Keratinocyte (primary cell): ENCODE results near the gene SUOX. TPM values are rescaled to one million over a fixed set of nuclear protein-coding genes. Genes with fewer than 3 reads are reported as not detected.

Experiments
- DNase-seq: peaks from one replicate; pipeline ENCODE4 v3.0.0-alpha.2; 2011; ENCODE audit warnings: low read depth, missing footprints, low spot score
- FAIRE-seq: peaks from 2 replicates; lab custom pipeline; 2011; peaks lifted over from hg19 to GRCh38; lab: Jason Lieb, UNC
- H2AFZ ChIP-seq: 2 replicates; pipeline ENCODE4 v1.6.0; 2012; ENCODE audit warnings: low read length, control low read depth, inconsistent platforms; ENCODE audit not compliant: control insufficient read depth
- H3K27ac ChIP-seq: 2 replicates; pipeline ENCODE4 v1.5.1; 2011; ENCODE audit warnings: low read length; ENCODE audit not compliant: control insufficient read depth, insufficient read depth
- H3K27me3 ChIP-seq: 3 replicates; pipeline ENCODE4 v1.6.0; 2011; ENCODE audit warnings: low read length; ENCODE audit not compliant: control insufficient read depth, insufficient read depth; ENCODE audit errors: extremely low read depth
- H3K36me3 ChIP-seq, 2 experiments: 2 replicates in 1 of 2; 3 replicates in 1 of 2; pipeline ENCODE4 v1.5.1; 2011; ENCODE audit warnings: low read length in 2 of 2, mild to moderate bottlenecking in 1 of 2; ENCODE audit not compliant: control insufficient read depth in 2 of 2, insufficient read depth in 2 of 2; ENCODE audit errors: extremely low read depth in 1 of 2
- H3K4me1 ChIP-seq: 3 replicates; pipeline ENCODE4 v1.5.1; 2011; ENCODE audit warnings: low read length; ENCODE audit not compliant: control insufficient read depth, insufficient read depth; ENCODE audit errors: extremely low read depth
- H3K4me2 ChIP-seq: 3 replicates; pipeline ENCODE4 v1.6.0; 2011; ENCODE audit warnings: low read depth, low read length; ENCODE audit not compliant: control insufficient read depth, insufficient read depth; ENCODE audit errors: extremely low read depth
- H3K4me3 ChIP-seq, 3 experiments: fragments of 200-600 bp in 1 of 3; sonication (generic) in 1 of 3; 2 replicates in 2 of 3; 3 replicates in 1 of 3; pipeline ENCODE4 v1.5.1; 2011 to 2016; ENCODE audit warnings: low read length in 3 of 3, mild to moderate bottlenecking in 3 of 3, control low read depth in 2 of 3, inconsistent platforms in 1 of 3, low read depth in 1 of 3, mixed read lengths in 1 of 3, mixed run types in 1 of 3, moderate library complexity in 1 of 3; ENCODE audit not compliant: control insufficient read depth in 2 of 3, insufficient read depth in 2 of 3; ENCODE audit errors: extremely low read depth in 1 of 3
- H3K79me2 ChIP-seq: 2 replicates; pipeline ENCODE4 v1.6.0; 2012; ENCODE audit warnings: low read length; ENCODE audit not compliant: control insufficient read depth, insufficient read depth
- H3K9ac ChIP-seq: 3 replicates; pipeline ENCODE4 v1.6.0; 2011; ENCODE audit warnings: low read length; ENCODE audit not compliant: control insufficient read depth, insufficient read depth; ENCODE audit errors: extremely low read depth
- H3K9me1 ChIP-seq: 3 replicates; pipeline ENCODE4 v1.6.0; 2011; ENCODE audit warnings: low read length; ENCODE audit not compliant: control insufficient read depth, insufficient read depth; ENCODE audit errors: extremely low read depth
- H3K9me3 ChIP-seq: 2 replicates; pipeline ENCODE4 v1.5.1; 2012; ENCODE audit warnings: low read depth, low read length; ENCODE audit not compliant: control insufficient read depth
- H4K20me1 ChIP-seq: 3 replicates; pipeline ENCODE4 v1.6.0; 2011; ENCODE audit warnings: low read length; ENCODE audit not compliant: control insufficient read depth, insufficient read depth; ENCODE audit errors: extremely low read depth
- EZH2 ChIP-seq: IDR thresholded peaks from one replicate; pipeline ENCODE4 v1.6.1; 2012; ENCODE audit warnings: inconsistent platforms, mild to moderate bottlenecking, low read length, moderate library complexity
- dilution Hi-C: fragments of 300-500 bp; cut with MboI; formaldehyde crosslinking; loops from one replicate; pipeline ENCODE4 v1.7.0; 2020; ENCODE audit warnings: low sequenced_read_pairs; ENCODE audit not compliant: extremely low pct_ligation_motif_present
- polyA plus RNA-seq, 5 experiments: library from polyadenylated mRNA; depleted of rRNA in 3 of 5; stranded (reverse) in 3 of 5; stranded (forward) in 1 of 5; unstranded in 1 of 5; fragments of >200 nt; gene quantifications; 1 replicate in 1 of 5; 2 replicates in 3 of 5; 3 replicates in 1 of 5; pipeline versions ENCODE4 v1.2.1 to v1.2.3, GENCODE V29; 2011 to 2012; ENCODE audit warnings: missing spikeins in 2 of 5, low read depth in 1 of 5, low replicate concordance in 1 of 5
- TF ChIP-seq, protein P1 (sequence below), 3 experiments: IDR thresholded peaks in 1 of 3; conservative IDR thresholded peaks in 1 of 3; optimal IDR thresholded peaks in 1 of 3; 2 replicates in 2 of 3; 3 replicates in 1 of 3; pipeline versions ENCODE3 to v1.5.1; 2011; ENCODE audit warnings: low read length in 3 of 3, mild to moderate bottlenecking in 3 of 3, moderate library complexity in 2 of 3, control low read depth in 1 of 3, inconsistent platforms in 1 of 3; ENCODE audit not compliant: insufficient read depth in 2 of 3; ENCODE audit errors: extremely low read depth in 1 of 3

The SUOX gene
- polyA plus RNA-seq, 1 donor (not counting 4 experiments of a cell fraction or from before 2014, with no cell fraction given), result 9.0 TPM

DNA sequence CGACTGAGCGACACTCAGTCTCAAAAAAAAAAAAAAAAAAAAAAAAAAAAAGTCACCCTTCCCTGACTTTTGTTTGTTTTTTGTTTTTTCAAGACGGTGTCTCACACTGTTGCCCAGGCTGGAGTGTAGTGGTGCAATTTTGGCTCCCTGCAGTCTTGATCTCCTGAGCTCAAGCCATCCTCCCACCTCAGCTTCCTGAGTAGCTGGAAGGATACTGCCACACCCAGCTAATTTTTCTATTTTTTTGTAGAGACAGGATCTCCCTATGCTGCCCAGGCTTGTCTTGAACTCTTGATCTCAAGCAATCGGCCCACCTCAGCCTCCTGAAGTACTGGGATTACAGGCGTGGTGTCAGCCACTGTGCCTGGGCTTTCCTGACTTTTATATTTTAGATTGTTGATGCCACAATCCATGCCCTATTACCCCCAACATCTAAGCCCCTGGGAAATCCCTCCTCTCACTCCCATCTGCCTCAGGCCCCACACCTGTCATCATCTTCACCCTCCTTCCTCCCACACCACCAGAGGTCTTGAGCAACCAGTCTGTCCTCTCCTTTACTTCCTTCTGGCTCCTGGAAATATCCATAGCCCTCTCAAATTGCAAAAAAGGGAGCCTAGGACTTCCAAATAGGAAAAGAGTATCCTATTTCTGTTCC is 31.6 kb downstream of the SUOX start:
- H2AFZ ChIP-seq, result no peak overlapping the region
- no peaks in the 10 kb centered on the region for H3K9me3 ChIP-seq
- FAIRE-seq, result peak; percentile 23
- H3K27ac ChIP-seq, result peak overlapping the region; percentile 15
- H4K20me1 ChIP-seq, result no peaks in the 10 kb centered on the region
- H3K4me2 ChIP-seq, result peak overlapping the region; percentile 51
- no peaks in the 10 kb centered on the region for H3K27me3 ChIP-seq
- peaks cover 14% of the 10 kb centered on the region for H3K4me1 ChIP-seq
- DNase-seq, result no peak
- no peaks in the 10 kb centered on the region for H3K9me1 ChIP-seq
- no peak overlapping the region for H3K4me3 ChIP-seq
- H3K79me2 ChIP-seq, result no peaks in the 10 kb centered on the region
- TF ChIP-seq, protein P1, sequence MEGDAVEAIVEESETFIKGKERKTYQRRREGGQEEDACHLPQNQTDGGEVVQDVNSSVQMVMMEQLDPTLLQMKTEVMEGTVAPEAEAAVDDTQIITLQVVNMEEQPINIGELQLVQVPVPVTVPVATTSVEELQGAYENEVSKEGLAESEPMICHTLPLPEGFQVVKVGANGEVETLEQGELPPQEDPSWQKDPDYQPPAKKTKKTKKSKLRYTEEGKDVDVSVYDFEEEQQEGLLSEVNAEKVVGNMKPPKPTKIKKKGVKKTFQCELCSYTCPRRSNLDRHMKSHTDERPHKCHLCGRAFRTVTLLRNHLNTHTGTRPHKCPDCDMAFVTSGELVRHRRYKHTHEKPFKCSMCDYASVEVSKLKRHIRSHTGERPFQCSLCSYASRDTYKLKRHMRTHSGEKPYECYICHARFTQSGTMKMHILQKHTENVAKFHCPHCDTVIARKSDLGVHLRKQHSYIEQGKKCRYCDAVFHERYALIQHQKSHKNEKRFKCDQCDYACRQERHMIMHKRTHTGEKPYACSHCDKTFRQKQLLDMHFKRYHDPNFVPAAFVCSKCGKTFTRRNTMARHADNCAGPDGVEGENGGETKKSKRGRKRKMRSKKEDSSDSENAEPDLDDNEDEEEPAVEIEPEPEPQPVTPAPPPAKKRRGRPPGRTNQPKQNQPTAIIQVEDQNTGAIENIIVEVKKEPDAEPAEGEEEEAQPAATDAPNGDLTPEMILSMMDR (optimal IDR thresholded peaks at IDR 0.05 in 1 of 3, IDR thresholded peaks at IDR 0.05 in 1 of 3, conservative IDR thresholded peaks at IDR 0.05 in 1 of 3; ENCODE audit: extremely low read depth in 1 of 3, insufficient read depth in 2 of 3, low read length in 3 of 3), result no peak
- no peak for TF ChIP-seq EZH2
- dilution Hi-C loops, result no loop called here
- no peaks in the 10 kb centered on the region for H3K36me3 ChIP-seq
- no peak overlapping the region for H3K9ac ChIP-seq

DNA sequence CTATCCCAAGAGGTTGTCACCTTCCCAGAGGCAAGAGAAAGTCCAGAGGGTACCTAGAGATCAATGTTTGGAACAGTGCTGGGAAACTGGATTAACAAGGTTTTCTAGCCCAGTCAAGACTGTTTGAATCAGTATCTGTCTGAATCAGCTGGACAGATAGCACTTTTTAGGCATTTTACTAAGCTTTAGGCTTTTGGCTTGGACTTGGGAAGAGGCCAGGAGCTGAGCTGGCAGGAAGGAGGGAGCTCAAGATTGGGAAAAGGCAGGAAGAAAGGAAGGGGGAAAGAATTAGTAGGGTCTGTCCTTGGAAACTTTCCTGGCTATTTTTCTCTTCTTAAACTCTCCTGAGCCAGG is 32.1 kb downstream of the SUOX start:
- Histone ChIP-seq H3K4me2 (peak overlapping the region; percentile 51), H3K4me1 (peaks cover 14% of the 10 kb centered on the region), H3K27me3 (no peaks in the 10 kb centered on the region), H3K4me3 (no peak overlapping the region), H3K79me2 (no peaks in the 10 kb centered on the region), H3K36me3 (no peaks in the 10 kb centered on the region), H3K9ac (no peak overlapping the region), H3K9me3 (no peaks in the 10 kb centered on the region), H3K27ac (peak overlapping the region; percentile 10), H3K9me1 (no peaks in the 10 kb centered on the region), H2AFZ (no peak overlapping the region), H4K20me1 (no peaks in the 10 kb centered on the region)
- dilution Hi-C loops, result no loop called here
- TF ChIP-seq EZH2, result no peak
- TF ChIP-seq, protein P1 (optimal IDR thresholded peaks at IDR 0.05 in 1 of 3, IDR thresholded peaks at IDR 0.05 in 1 of 3, conservative IDR thresholded peaks at IDR 0.05 in 1 of 3; ENCODE audit: extremely low read depth in 1 of 3, insufficient read depth in 2 of 3, low read length in 3 of 3), result no peak
- no peak for DNase-seq
- peak; percentile 76 for FAIRE-seq
